ENCODE data around the gene IRF5. TPM values are rescaled to one million over a fixed set of nuclear protein-coding genes. Genes with fewer than 3 reads are reported as not detected.

The IRF5 gene
- polyA plus RNA-seq, 1 donor (not counting 4 experiments of a cell fraction or from before 2014, with no cell fraction given): 0.88 TPM

DNA sequence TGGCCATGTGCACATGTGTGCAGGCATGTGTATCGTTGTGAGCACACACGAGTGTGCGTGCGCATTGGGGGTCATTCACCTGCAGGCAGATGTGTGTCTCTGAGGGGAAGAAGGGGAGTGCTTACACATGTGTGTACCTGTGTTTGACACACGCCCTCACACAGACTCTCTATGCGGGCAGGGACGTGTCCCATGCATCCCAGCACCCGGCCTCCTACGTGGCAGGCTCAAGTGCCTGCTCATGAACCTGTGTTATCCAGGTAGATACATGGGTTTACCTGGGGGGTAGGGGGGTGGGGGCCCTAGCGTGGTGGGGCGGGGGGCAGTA is 45.8 kb upstream of the IRF5 start:
- Histone ChIP-seq H3K79me2 (ENCODE audit: control insufficient read depth, insufficient read depth, low read length) (no peaks in the 10 kb centered on the region), H3K36me3 (ENCODE audit: control insufficient read depth in 2 of 2, extremely low read depth in 1 of 2, insufficient read depth in 2 of 2, low read length in 2 of 2) (no peaks in the 10 kb centered on the region), H3K4me1 (ENCODE audit: control insufficient read depth, extremely low read depth, insufficient read depth, low read length) (peaks cover 25% of the 10 kb centered on the region), H3K9me3 (ENCODE audit: control insufficient read depth, low read depth, low read length) (peaks cover 2% of the 10 kb centered on the region), H3K4me3 (ENCODE audit: control insufficient read depth in 2 of 3, extremely low read depth in 1 of 3, insufficient read depth in 2 of 3, low read depth in 1 of 3, low read length in 3 of 3) (no peak overlapping the region), H3K9me1 (ENCODE audit: control insufficient read depth, extremely low read depth, insufficient read depth, low read length) (no peaks in the 10 kb centered on the region), H3K27ac (ENCODE audit: control insufficient read depth, insufficient read depth, low read length) (no peak overlapping the region), H3K9ac (ENCODE audit: control insufficient read depth, extremely low read depth, insufficient read depth, low read length) (no peak overlapping the region), H3K27me3 (ENCODE audit: control insufficient read depth, extremely low read depth, insufficient read depth, low read length) (no peaks in the 10 kb centered on the region), H3K4me2 (ENCODE audit: control insufficient read depth, extremely low read depth, insufficient read depth, low read depth, low read length) (no peak overlapping the region), H4K20me1 (ENCODE audit: control insufficient read depth, extremely low read depth, insufficient read depth, low read length) (no peaks in the 10 kb centered on the region), H2AFZ (ENCODE audit: control insufficient read depth, low read length) (no peak overlapping the region)
- DNase-seq (ENCODE audit: low read depth, low spot score) (no peak), FAIRE-seq (peak; percentile 17)
- TF ChIP-seq, protein P1, sequence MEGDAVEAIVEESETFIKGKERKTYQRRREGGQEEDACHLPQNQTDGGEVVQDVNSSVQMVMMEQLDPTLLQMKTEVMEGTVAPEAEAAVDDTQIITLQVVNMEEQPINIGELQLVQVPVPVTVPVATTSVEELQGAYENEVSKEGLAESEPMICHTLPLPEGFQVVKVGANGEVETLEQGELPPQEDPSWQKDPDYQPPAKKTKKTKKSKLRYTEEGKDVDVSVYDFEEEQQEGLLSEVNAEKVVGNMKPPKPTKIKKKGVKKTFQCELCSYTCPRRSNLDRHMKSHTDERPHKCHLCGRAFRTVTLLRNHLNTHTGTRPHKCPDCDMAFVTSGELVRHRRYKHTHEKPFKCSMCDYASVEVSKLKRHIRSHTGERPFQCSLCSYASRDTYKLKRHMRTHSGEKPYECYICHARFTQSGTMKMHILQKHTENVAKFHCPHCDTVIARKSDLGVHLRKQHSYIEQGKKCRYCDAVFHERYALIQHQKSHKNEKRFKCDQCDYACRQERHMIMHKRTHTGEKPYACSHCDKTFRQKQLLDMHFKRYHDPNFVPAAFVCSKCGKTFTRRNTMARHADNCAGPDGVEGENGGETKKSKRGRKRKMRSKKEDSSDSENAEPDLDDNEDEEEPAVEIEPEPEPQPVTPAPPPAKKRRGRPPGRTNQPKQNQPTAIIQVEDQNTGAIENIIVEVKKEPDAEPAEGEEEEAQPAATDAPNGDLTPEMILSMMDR (optimal IDR thresholded peaks at IDR 0.05 in 1 of 3, IDR thresholded peaks at IDR 0.05 in 1 of 3, conservative IDR thresholded peaks at IDR 0.05 in 1 of 3; ENCODE audit: extremely low read depth in 1 of 3, insufficient read depth in 2 of 3, low read length in 3 of 3): no peak
- TF ChIP-seq EZH2 (IDR thresholded peaks at IDR 0.05; ENCODE audit: low read length): no peak
- dilution Hi-C loops (cut with MboI; ENCODE audit: extremely low pct_ligation_motif_present, low sequenced_read_pairs): no loop called here

GRCh38 chr7:128892521-128893250 is 45.0 kb upstream of the IRF5 start:
- H3K27me3 ChIP-seq (ENCODE audit: control insufficient read depth, extremely low read depth, insufficient read depth, low read length): no peaks in the 10 kb centered on the region
- dilution Hi-C loops (cut with MboI; ENCODE audit: extremely low pct_ligation_motif_present, low sequenced_read_pairs): no loop called here
- TF ChIP-seq, protein P1 (optimal IDR thresholded peaks at IDR 0.05 in 1 of 3, IDR thresholded peaks at IDR 0.05 in 1 of 3, conservative IDR thresholded peaks at IDR 0.05 in 1 of 3; ENCODE audit: extremely low read depth in 1 of 3, insufficient read depth in 2 of 3, low read length in 3 of 3): no peak
- no peak for TF ChIP-seq EZH2 (IDR thresholded peaks at IDR 0.05; ENCODE audit: low read length)
- peaks cover 31% of the 10 kb centered on the region for H3K4me1 ChIP-seq (ENCODE audit: control insufficient read depth, extremely low read depth, insufficient read depth, low read length)
- no peak overlapping the region for H3K4me3 ChIP-seq (ENCODE audit: control insufficient read depth in 2 of 3, extremely low read depth in 1 of 3, insufficient read depth in 2 of 3, low read depth in 1 of 3, low read length in 3 of 3)
- peak overlapping the region; percentile 64 for H2AFZ ChIP-seq (ENCODE audit: control insufficient read depth, low read length)
- H3K9ac ChIP-seq (ENCODE audit: control insufficient read depth, extremely low read depth, insufficient read depth, low read length): no peak overlapping the region
- FAIRE-seq (no peak), DNase-seq (ENCODE audit: low read depth, low spot score) (no peak)
- H3K9me3 ChIP-seq (ENCODE audit: control insufficient read depth, low read depth, low read length): peaks cover 2% of the 10 kb centered on the region
- no peaks in the 10 kb centered on the region for H3K79me2 ChIP-seq (ENCODE audit: control insufficient read depth, insufficient read depth, low read length)
- no peaks in the 10 kb centered on the region for H3K36me3 ChIP-seq (ENCODE audit: control insufficient read depth in 2 of 2, extremely low read depth in 1 of 2, insufficient read depth in 2 of 2, low read length in 2 of 2)
- peak overlapping the region; percentile 67 for H3K4me2 ChIP-seq (ENCODE audit: control insufficient read depth, extremely low read depth, insufficient read depth, low read depth, low read length)
- H3K9me1 ChIP-seq (ENCODE audit: control insufficient read depth, extremely low read depth, insufficient read depth, low read length): no peaks in the 10 kb centered on the region
- no peaks in the 10 kb centered on the region for H4K20me1 ChIP-seq (ENCODE audit: control insufficient read depth, extremely low read depth, insufficient read depth, low read length)
- no peak overlapping the region for H3K27ac ChIP-seq (ENCODE audit: control insufficient read depth, insufficient read depth, low read length)
